HG03457 (cell line): ENCODE data around the gene LCP1.
"Not testable (repeated sequence)": the region's sequence is repeated elsewhere in the genome, so short reads cannot be mapped to it uniquely, and the experiment has no call there.

Experiments used
- ATAC-seq: cut with Tn5 transposase; IDR thresholded peaks from one replicate; pipeline ENCODE4 v1.9.1; 2021; ENCODE audit warnings: moderate number of reproducible peaks; ENCODE audit not compliant: unreplicated experiment

LCP1 gene, protein sequence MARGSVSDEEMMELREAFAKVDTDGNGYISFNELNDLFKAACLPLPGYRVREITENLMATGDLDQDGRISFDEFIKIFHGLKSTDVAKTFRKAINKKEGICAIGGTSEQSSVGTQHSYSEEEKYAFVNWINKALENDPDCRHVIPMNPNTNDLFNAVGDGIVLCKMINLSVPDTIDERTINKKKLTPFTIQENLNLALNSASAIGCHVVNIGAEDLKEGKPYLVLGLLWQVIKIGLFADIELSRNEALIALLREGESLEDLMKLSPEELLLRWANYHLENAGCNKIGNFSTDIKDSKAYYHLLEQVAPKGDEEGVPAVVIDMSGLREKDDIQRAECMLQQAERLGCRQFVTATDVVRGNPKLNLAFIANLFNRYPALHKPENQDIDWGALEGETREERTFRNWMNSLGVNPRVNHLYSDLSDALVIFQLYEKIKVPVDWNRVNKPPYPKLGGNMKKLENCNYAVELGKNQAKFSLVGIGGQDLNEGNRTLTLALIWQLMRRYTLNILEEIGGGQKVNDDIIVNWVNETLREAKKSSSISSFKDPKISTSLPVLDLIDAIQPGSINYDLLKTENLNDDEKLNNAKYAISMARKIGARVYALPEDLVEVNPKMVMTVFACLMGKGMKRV

DNA sequence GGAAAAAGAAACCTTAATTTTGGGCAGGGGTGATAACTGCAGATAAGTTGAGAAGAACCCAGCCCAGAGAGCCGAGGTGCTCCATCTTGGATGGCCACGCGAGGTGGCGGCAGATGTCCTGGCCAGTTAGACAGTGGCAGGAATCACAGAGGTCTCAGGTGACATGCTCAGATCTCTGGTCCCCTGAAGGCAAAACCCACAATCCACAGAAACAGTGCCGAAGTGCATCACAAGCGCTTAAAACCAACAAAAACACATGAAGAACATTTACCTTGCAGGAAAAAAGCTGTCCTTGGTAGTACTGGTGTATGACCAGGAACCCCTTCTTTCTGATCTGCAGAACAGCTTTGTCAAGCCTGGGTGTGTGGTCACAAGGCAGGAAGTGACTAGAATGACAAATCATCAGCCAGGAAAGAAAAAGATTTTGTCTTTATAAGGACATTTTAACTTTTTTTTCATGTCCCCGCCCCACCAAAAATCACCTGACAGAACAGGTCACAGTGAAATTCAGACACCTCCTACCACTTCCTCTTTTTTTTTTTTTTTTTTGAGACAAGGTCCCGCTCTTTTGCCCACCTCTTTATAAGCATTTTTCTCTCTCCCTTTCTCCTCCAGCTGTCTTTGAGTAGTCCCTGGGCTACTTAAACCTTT lies at the start of gene LCP1:
TSS of gene LCP1 (minus strand) at position 338 of the 651 bp plus-strand sequence. CDS start 22,515 bp downstream, outside the sequence.
- peak; percentile 56 for ATAC-seq

DNA sequence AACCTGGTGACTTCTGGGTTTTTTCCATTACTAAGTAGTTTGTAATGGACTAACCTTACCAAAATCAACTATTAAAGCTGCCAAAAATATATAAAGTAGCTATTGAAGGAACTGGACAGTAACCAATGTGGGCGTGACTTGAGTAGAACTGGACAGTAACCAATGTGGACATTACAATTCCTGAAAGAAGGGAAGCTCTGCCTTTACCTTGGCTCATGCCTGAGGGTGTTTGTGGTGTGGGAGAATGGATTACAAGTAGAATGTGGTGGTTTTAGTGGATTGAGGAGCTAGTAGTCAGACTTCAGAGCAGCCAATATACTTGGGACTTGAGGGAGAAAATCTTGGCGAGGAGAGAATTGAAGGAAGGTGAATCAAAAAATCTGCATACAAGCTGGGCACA lies 47.3 kb upstream of the LCP1 start:
- no peak for ATAC-seq

DNA sequence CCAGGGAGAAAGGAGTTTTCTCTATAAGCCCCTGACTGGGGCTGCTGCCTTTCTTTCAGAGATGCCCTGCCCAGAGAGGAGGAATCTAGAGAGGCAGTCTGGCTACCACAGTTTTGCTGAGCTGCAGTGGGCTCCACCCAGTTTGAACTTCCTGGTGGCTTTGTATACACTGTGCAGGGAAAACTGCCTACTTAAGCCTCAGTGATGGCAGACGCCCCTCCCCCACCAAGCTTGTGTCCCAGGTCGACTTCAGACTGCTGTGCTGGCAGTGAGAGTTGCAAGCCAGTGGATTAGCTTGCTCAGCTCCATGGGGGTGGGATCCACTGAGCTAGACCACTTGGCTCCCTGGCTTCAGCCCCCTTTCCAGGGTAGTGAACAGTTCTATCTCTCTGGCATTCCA lies 38.3 kb upstream of the LCP1 start:
- not testable (repeated sequence) for ATAC-seq

DNA sequence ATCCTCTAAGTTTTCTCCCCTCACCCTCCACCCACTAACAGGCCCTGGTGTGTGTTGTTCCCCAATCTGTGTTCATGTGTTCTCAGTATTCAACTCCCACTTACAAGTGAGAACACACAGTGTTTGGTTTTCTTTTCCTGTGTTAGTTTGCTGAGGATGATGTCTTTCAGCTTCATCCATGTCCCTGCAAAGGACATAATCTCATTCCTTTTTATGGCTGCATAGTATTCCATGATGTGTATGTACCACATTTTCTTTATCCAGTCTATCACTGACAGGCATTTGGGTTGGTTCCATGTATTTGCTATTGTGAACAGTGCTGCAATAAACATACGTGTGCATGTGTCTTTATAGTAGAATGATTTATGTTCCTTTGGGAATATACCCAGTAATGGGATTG lies 32.8 kb upstream of the LCP1 start:
- ATAC-seq: not testable (repeated sequence)

DNA sequence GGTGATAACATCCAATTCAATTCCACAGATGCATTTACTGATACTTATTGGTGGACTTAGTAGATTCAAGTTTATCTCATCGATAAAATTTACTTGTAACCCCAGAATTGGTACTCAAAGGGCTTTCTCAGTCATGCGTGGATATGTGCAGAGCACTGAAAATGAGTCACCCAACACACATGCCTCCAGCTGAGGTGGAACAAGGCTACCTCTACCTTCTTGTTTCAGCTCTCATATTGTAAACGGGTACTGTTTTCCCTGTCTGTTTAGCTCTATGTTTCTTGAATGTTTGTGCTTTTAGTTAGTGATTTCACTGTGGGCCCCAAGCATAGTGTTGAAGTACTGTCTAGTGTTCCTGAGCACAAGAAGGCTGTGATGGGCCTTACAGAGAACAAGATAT lies 31.3 kb upstream of the LCP1 start:
- ATAC-seq: no peak

DNA sequence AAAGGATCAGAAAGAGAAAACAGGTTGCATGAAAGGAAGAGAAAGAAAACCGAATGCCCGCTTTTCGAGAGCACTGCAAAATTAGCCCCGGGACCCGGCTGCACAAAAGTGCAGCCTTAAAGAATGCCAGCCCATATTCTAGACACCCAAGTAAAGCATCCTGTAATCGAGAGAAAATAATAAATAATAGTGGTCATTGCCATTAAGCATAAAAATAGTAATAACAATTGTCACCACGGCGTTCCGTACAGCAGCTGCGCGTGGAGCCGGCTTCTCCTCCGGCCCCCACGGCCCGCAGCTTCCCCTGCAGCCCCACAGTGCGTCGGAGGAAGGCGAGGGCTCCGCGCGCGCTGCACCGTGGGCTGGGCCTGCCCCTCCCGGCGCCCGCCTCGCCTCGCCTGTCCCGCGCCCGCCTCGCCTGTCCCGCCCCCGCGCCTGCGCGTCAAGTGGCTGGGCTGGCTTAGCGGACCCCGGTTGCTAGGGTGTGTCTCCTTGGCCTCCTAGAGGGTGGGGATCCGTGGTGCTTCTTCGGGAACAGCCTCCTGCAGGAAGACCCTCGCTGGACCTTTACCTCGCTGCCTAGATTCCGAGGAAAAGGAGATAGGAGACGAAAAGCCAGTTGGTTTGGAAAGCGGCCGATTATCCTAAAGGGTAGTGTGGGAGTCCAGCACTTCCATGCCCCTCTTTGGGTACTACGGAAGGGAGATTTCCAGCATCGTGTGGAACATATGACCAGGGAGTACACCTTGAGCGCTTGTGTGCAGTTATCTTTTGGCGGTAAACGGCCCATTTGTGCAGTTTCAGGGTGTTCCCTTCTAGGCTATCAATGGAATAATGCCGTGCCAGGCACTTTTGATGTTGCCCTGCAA lies 29.7 kb upstream of the LCP1 start, which contains the start of gene LRRC63:
TSS of gene LRRC63 (plus strand) at position 446 of the 869 bp plus-strand sequence. CDS start 1,107 bp downstream, outside the sequence.
- peak; percentile 87 for ATAC-seq

DNA sequence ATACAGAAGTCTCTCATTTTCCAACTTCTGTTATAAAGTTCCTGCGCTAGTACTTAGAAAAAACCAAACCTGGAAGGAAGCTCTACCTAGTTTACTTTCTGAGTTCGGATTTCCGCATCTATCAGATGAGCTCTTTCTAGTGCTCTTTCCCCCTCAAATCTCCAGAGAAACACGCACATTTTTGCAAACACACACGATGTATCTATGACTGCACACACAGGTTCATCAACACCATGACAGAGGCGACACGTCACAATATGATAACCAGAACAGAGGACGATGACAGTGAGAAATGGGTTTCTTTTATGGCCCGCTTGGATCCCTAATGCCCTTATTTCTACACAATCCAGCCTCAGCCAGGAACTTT lies 29.1 kb upstream of the LCP1 start:
- no peak for ATAC-seq

DNA sequence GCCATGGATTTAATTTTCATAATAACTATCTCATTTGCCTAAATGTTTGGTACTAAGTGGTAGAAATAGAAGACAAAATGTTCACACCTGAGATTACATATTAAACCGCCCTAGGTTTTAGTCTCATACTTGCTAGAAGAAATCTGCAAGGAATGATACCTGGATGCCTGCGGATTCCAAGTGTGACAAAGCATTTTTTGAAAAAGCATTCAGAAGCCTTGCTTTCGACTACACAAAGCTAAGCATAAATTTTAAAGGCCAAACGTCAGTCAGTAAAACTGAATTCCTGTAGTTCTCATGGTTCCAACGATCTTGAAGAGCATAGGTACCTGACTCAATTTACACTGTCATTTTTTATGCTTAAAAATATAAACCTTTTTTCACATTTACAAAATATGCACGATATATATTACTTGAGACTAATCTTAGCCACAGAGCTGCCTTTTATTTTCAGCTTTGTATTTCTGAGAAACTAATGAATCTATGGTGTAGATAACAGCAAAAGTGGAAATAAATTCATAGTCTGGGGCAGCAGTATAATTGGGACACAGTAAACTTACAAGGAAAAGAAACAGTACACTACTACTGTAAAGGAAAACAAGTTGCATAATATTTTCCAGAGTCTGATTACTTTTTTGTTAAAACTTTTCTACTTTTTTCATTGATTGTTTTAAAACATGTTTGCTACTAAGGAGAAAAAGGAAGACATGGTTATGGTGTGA lies 28.5 kb upstream of the LCP1 start:
- no peak for ATAC-seq

DNA sequence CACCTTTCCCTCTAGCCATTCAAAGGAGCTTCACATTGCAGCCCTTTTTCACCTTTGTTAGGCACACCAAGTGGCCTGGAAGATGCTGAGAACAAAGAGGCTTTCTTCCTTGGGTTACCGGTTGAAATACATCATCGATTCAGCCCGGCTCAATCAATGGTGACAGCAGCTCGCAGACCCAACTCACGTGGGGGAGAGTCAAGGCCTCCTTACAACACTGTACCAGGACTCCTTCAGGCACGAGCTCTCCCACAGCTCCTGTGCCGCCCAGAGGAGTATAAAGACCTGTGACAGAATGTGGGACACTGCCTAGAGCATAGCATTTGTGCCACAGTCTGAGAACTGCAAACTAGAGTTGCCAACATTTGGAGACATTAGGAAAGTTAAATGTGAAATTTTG lies 25.9 kb upstream of the LCP1 start:
- no peak for ATAC-seq

DNA sequence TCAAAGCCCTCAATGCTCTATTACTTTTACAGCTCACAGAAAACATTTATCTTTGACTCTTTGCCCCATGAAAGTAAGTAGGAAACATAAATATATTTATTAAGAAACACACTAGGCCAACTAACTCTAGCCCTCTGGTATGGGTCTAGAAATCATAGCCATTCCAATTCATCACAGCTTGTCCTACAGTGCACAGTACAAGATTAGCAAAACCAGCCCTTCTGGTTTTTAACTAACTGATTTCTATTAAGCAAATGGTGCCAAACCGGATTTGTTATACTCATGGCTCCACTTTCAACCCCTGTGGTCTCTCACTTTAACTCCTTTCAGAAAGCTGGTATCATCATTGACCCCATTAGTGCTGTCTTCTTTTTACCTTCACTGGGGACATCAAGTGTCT lies 24.2 kb upstream of the LCP1 start:
- ATAC-seq: no peak

DNA sequence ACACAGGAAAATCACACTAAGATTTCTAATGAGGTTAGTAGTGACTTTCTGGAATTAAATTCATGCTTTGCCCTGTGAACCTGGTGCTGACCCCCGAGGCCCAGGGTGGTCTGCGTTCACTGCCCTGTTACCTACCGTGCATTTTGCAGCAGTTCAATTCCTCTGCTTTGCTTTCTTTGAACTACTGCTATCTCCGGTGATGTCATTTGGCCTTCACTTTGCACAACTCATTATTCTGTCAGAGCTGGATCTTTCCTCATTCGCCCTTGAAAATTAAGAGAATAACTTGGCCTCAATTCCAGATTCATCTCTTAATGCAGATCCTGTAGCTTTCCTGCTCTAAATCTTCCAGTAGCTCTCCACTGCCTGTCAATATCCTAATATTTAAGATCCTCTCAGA lies 21.0 kb upstream of the LCP1 start:
- ATAC-seq: no peak

DNA sequence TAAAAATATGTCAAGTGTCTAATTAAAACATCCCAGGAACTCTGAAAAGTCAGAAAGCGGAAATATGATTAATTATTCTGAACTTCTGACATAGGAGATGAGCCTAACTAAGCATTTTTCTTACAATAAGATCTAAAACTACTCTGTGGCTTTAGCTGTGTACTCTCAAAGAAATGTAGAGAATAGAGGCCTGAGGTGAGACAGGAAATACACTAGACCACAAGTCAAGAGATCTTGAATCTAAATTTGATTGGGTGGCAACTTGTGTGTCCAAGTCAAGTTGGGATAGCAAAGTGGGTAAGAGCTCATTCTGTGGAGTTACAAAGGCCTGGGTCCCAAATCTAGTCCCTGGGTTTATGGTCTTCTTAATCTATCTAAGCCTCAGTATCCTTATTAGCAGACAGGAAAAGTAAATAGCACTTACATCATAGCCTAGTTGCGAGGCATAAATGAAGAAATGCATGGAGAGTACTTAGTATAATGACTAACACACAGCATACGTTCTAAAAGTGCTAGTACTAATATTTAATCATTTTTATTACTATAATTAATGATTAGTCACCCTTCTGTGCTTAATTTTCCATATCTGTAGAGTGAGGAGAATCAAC lies 20.3 kb upstream of the LCP1 start:
- ATAC-seq: no peak

DNA sequence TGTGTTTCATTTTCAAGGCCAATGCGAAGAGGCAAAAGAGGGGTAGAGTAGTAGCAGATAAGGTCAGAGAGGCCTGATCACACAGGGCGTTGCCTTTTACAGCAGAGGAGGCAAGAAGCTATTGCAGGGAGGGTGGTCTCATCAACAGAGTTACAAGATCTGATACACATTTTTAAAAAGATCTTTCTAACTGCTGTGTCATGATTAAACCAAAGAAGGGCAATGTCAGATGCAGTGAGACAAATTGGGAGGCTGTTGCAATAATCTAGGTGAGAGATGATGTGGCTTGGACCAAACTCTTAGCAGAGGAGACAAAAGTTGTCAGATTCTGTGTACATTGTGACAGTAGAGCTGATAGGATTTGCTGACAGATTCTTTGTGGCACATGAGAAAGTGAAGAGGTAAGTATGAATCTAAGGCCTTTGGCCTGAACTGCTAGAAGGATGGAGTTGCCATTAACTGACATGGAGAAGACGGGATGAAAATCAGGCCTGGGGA lies 16.8 kb upstream of the LCP1 start:
- ATAC-seq: no peak

DNA sequence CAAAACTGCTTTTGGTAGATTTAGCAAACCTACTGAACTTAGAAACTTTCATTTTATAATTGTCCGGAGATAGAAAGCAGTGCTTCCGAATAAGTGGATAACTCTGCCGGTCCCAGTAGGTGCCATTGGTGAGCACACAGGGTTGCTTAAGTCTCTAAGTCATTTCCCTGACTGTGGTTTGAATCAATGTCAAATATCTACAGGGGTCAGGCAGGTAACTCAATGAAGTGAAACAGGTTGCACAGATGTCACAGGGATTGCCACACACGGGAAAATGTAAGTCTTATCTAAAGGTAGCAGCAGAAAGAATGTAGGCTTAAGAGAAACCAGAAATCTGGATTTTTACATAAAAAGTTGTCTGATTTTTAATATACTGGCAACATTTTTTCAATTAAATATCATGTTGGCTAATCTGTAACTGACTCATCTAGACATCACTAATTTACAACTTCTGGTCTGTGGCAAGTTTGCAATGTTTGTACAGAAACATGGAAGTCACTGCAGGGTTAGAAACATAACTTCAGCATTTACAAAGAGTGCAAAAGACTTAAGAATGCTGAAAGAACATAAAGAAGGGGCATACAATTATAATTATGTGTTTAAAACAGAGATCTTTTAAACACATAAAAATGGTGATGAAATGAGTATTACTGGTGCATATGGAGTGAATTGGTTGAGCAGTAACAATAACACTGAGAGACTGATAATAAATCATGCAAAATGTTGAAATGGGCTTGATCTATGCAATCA lies 15.5 kb upstream of the LCP1 start:
- no peak for ATAC-seq

DNA sequence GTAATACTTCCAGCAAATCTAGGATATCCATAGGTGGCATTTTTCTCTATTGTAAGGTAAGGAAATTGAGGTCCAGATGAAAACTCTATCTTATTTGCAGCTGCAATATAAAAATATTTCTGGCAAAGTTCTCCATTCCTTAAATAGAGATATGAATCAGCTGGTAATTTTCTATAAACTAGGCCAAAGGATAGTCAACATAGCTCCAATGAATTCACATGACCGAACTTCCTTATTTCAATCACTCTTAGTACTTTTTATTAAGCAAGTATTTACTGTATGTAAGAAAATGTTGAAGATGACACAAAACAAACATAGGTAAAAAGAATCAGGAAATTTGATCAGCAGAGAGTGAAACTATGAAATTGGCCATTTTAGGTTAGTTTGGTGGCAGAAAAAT lies 13.0 kb upstream of the LCP1 start:
- ATAC-seq: no peak

DNA sequence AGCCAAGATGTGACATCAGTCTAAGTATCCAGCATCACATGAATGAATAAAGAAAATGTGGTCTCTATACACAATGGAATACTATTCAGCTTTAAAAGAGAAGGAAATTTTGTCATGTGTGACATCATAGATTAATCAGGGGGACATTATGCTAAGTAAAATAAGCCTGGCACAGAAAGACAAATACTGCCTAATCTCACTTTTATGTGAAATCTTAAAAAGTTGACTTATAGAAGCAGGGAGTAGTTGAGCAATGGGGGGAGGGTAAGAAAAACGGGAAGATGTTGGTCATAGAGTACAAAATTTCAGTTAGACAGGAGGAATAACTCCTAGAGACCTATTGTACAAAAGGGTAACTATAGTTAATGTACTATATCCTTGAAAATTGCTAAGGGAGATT lies 10.4 kb upstream of the LCP1 start:
- no peak for ATAC-seq

DNA sequence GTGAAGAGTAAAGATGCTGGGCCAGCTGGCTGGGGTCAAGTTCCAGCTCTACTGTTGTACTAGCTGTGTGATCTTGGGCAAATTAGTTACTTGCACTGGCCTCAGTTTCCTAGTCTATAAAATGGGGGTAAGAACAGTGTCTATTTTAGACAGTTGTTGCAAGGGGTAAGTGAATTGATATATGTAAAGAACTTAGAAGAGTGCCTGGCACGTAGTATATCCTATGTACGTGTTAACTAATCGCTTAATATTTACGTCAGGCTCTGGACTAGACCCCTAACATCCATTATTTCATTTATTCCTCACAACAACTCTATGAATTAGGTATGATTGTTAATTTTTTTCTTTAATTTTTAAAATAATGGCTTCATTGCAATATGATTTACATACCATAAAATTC lies 3.7 kb upstream of the LCP1 start:
- ATAC-seq: no peak

DNA sequence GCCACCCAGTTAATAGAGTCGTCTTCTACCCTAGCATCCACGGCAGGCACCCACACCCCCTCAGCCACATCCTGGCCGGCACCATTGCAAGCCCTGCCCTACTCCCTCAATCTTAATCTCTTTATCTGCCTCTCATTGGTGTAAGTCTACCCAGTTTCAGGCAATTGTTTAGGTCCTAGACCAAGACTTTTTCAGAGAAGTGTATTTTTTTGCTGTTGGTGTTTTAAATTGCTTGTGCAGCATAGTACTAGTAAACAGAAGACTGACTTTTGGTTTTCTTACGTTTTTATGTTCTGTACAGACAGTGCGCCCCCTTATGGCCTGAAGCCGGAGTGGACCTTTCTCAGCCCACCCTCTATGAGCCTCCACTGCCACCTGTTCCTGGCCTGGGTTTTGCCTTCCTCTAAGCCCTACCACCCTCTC lies 2.3 kb upstream of the LCP1 start:
- no peak for ATAC-seq
